GM12891 (cell line): ENCODE measurements around the gene RAB13.

Experiments
- POLR2A ChIP-seq: IDR thresholded peaks from 2 replicates; pipeline ENCODE4 v1.6.1; 2011; ENCODE audit warnings: low read depth, low read length, control low read depth
- POLR2AphosphoS5 ChIP-seq: IDR thresholded peaks from 2 replicates; pipeline ENCODE4 v1.6.1; 2011; ENCODE audit warnings: low read depth, low read length, control low read depth
- TAF1 ChIP-seq: IDR thresholded peaks from 2 replicates; pipeline ENCODE4 v1.6.1; 2011; ENCODE audit warnings: low read depth, low read length, control low read depth

GRCh38 chr1:153954826-153955225 is 31.3 kb downstream of the RAB13 start:
- TF ChIP-seq TAF1 (no peak), POLR2AphosphoS5 (no peak), POLR2A (no peak)
